GM18858 (cell line): ENCODE measurements around the gene TMIE.
"Not testable (repeated sequence)": the region's sequence is repeated elsewhere in the genome, so short reads cannot be mapped to it uniquely, and the experiment has no call there.

ENCODE experiments used
- ATAC-seq: cut with Tn5 transposase; IDR thresholded peaks from one replicate; pipeline ENCODE4 v1.9.1; 2021; ENCODE audit not compliant: unreplicated experiment

TMIE gene

DNA sequence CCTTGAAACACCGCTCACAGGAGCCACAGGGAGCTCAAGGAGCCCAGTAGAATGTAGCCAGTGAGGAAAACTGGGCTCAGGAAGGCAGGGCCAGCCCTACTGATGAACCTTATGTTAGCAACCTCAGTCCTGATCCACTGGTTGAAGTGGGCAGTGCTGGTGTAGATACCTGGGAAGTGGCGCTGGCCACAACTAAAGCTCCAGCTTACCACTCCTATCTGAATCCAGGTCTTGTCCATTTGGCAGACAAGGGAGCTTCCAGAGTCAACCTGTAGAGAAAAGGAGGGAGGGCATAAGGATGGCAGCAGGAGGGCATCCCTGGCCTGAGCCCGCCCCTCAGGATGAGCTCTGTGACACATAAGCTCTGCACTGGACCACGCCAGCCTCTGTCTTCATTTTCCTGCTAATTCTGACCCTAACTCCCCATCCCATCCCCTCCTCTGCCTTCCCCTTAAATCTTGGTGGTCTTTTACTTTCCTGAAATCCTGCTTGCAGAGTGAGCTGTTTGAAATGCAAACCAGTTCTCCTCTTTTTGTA lies 18.6 kb downstream of the TMIE start:
- ATAC-seq: no peak

DNA sequence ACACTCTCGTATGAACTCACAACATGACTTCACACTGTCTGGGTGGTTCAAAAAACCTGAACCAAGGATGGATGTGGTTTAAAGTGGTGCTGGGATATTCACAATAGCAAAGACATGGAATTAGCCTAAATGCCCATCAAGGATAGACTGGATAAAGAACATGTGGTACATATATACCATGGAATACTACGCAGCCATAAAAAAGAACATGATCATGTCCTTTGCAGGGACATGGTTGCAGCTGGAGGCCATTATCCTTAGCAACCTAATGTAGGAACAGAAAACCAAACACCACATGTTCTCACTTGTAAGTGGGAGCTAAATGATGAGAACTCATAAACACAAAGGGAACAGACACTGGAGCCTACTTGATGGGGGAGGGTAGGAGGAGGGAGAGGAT lies 19.8 kb downstream of the TMIE start:
- no peak for ATAC-seq

DNA sequence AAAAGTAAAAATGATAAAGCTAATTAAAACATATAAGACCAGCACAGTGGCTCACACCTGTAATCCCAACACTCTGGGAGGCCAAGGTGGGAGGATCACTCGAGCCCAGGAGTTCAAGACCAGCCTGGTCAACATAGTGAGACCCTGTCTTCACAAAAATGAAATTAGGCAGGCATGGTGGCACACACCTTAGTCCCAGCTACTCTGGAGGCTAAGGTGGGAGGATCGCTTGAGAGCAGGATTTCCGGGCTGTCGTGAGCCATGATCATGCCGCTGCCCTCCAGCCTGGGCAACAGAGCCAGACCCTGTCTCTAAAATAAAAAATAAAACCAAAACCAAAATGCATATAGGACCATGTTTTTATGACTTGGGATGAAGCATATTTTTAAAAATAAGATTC lies 21.3 kb downstream of the TMIE start:
- no peak for ATAC-seq

DNA sequence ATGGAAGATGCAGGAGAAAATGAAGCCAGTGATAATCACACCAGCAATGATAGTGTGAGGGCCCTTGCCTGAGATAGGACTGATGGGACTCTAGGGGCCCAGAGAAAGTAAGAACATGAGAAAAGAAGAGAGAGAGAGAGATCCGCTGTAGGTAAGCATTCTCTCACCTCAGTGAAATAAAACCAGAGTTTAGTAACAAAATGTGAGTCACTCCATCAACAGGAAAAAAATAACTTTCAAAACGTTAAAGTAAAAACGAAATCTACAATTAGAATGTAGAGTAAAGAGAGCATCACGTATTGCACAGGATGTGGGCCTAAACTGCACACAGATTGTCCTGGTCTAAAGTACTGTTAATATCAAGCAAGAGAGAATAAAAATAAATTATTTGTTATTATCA lies 23.2 kb downstream of the TMIE start:
- ATAC-seq: no peak

DNA sequence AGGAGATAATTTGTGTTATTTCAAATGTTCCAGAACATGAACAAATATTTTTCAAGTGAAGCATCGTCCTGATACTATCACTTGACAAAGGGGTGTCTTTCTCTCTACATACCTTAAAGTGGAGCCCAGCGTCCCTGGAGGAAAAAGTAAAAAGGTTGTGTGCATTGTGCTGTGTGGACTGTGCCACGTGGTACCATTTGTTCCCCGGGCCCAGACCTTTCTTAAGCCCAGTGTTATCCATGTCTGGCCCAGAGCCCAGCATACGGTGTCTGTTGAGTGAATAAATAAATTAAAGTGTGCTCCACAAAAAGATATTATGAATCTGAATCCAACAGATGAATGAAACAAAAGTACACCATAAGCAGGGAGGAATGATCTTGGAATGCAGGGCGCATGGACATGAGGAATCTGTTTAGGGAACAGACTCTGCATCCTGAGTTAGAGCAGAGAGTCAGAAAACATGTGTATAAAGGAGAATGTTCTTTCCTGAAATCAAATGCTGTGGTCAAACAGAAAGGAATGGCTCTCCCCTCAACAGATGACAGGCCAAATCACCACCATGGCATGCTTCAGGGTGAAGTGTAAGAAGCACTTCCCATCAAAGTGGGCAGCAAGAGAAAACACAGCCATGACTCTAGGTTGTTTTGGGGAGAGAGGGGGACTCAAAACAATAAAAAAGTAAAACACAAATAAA lies 24.6 kb downstream of the TMIE start:
- ATAC-seq: no peak

DNA sequence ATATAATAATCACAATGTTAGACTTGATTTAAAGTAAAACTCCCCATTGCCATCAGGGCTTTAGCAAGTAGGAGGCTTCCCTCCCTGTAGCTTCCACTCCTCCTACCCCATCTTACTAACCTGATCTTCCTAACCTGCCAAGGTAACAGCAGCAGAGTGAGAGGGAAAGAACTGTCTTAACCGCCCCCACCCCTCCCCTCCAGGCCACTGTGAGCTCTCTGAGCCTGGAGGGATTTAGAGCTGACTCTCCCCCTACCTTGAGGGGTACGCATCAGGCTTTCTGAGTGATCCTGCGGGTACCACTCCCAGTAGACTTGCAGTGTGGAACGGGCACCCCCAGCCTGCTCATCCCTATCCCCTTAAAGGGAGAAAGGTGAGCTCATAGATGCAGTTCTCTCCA lies 27.8 kb downstream of the TMIE start:
- ATAC-seq: no peak

- ATAC-seq: no peak
Observed at GRCh38 chr3:46730819-46731218, 29.6 kb downstream of the TMIE start.

DNA sequence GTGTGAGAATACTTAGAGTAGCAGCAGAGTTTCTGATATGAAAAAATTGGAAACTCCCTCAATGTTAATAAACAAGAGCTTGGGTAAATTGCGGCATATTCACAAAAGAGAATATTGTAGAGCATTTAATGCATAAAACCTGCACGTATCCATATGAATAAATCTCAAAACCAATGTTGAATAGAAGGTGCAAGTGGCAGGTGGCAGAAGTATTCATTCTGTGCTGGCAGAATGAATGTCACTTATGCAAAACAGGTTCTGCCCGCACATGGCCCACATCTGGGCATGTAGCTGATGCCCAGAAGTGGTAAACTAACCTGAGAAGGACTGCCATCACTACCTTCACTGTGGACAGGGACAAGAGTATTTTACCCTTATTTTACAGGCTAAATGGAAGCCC lies 30.6 kb downstream of the TMIE start:
- no peak for ATAC-seq

- no peak for ATAC-seq
Observed at GRCh38 chr3:46733026-46733800, 32.0 kb downstream of the TMIE start.

GRCh38 chr3:46734773-46735172 lies 33.6 kb downstream of the TMIE start:
- ATAC-seq: no peak

DNA sequence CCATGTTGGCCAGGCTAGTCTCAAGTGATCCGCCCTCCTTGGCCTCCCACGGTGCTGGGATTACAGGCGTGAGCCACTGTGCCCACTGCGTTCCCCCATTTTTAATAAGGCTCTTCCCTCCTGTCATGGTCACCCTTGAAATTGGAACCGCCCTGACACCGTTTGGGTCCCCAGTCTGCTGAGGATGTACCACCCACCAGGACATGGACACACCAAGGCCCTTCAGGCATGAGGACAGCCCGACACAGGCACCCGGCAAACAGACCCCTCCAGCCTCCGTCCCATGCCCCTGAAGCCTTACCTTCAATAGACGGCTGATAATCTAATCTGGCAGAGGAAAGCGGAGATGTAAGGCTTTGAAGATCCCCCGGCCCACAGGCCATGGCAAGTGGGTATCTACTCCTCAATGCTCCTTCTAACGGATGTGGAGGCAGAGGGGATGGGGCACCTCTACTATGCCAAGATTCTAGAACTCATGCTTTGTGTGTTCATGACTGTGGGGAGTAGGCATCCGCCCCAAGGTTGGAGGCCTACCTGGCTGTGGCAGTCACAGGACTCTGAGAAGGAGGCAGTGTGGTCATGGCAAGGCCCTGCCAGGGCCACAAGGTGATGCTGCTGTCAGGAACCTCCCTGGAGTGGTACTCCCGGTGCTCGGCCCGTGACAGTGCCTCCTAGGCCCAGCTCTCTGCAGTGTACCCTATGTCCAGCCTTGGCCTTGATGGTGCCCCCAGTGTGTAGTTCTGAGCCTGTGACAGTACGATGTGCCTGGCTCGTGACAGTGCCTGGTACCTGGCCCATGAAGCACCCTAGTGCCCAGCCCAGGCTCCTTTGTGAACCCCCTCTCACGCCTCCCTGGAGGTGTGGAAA lies 35.0 kb downstream of the TMIE start:
- no peak for ATAC-seq

DNA sequence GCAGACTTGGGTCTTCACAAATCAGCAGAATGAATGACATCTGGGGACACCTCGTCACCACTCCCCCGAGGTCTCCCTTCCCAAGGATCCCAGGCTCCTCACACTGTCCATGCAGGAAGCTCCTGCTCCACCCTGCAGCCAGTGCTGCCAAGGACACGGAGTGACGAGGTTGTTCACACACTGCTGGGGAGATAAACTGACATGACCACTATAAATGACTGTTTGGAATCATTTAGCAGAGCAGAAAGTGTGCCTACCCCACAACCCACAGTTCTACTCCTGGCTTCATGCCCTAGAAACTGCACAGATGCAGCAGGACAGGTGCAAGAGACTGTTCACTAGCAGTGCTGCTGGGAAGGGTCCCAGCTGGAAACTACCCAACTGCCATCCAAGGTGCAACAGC lies 36.1 kb downstream of the TMIE start:
- no peak for ATAC-seq

DNA sequence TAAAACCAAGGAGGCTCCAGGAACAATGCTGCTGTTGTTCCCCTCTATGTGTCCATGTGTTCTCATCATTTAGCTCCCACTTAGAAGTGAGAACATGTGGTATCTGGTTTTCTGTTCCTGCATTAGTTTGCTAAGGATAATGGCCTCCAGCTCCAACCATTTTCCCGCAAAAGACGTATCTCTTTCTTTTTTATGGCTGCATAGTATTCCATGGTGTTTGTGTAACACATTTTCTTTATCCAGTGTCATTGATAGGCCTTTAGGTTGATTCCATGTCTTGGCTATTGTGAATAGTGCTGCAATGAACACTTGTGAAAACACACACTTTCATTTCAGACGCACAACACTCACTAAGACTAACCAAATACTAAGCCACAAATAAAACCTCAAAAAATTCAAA lies 38.4 kb downstream of the TMIE start:
- not testable (repeated sequence) for ATAC-seq

DNA sequence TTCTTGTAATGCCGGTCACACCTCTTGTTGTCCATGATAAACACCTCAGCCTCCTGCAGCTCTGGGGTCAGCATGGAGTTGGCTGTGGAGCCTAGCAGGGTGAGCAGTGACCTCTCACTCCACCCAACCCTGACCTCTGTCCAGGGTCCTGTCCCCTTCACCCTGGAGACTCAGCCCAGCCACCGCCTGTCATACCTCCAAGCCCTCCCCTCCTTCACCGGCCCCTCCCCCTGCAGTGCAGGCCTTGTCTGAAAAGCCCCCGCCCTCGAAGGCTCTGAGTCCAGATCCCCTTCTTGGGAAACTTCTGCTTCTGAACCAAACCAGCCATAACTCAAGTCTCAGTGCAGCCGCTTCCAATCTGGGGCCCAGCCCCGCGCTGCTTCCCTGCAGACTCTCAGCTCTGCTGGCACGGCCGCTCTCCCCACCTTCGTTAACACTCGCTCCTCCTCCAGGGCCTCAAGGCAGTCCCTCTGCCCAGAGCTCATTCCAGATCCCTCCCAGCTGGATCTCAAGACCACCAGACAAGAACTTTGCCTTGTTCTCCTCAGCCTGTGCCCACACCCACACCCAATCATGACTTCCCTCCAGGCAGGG lies 41.9 kb downstream of the TMIE start:
- ATAC-seq: no peak

GRCh38 chr3:46746711-46747110 lies 45.5 kb downstream of the TMIE start:
- ATAC-seq: no peak

DNA sequence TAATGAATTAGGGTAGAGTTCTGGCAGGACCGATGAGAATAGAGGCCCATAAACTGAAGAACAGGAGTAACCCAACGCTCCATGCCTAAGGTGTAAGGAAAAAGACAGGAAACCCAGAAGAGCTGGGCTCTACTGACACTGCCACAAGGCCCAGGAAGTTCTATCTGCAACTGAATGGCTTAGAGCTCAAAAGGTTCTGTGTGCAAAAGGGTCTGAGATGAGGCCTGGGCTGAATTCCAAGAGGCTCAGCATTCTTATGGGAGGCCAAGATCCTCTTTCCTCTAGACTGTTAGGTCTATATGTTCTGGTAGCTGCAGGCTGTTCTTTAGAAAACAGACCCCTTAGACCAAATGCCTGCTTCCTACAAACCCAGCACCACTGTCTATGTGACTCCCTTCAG lies 47.0 kb downstream of the TMIE start:
- ATAC-seq: no peak

GRCh38 chr3:46749129-46749528 lies 47.9 kb downstream of the TMIE start:
- ATAC-seq: no peak

GRCh38 chr3:46750555-46751038 lies 49.4 kb downstream of the TMIE start:
- ATAC-seq: no peak

DNA sequence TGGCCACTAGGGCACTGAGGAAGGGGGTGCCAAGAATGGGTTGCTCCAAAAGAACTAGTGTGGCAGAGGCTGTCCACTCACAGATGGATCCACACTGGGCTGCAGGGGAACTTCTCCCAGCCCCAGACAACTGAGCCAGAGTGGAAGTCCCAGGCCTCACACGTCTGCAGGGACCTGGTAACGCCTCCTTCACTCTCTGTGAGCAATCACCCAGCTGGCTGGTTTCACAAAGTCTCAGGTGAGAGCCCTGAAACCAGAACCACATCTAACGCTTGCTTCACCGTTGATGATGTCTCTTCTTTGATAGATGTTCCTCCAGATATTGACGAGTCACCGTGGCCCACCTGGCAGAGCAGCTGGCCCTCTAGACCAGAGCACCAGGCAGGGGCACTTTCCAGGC lies 51.9 kb downstream of the TMIE start:
- not testable (repeated sequence) for ATAC-seq

- no peak for ATAC-seq
Observed at GRCh38 chr3:46755646-46756045, 54.5 kb downstream of the TMIE start.

DNA sequence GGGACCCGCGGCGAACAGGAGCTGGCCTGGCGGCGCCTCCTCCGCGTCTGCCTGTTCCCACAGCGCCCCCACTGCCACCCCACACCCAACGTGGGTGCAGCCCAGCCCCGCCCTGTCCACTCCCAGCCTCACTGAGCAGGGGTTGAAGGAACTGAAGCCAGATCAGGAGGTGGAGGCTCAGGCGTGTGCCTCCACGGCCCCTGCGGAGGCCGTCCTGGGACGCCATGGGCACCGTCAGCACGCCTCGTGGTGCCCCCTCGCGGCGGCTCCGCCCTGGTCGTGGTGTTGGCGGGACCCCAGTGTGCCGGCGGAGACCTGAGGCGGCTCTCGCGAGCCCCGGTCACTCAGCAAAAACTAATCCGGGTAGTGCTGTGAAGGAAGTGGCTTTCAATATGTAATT lies 55.5 kb downstream of the TMIE start:
- no peak for ATAC-seq
